PFSK-1 (cell line): Measurements from ENCODE around the gene ZCWPW1.

Source experiments
- FOXP2 ChIP-seq: optimal IDR thresholded peaks from 2 replicates; pipeline ENCODE3; 2011; ENCODE audit warnings: borderline replicate concordance, control low read depth, inconsistent platforms; ENCODE audit not compliant: insufficient read depth; ENCODE audit errors: extremely low read length, extremely low read depth
- POLR2AphosphoS5 ChIP-seq: IDR thresholded peaks from 2 replicates; pipeline ENCODE4 v1.6.1; 2012; ENCODE audit warnings: low read depth, mild to moderate bottlenecking, control low read depth, low read length, moderate library complexity
- REST ChIP-seq, 2 experiments: IDR thresholded peaks; 2 replicates each; pipeline versions ENCODE4 v1.6.1 to v1.8.0; 2011 to 2012; ENCODE audit warnings: low read depth in 2 of 2, low read length in 2 of 2, control low read depth in 1 of 2, inconsistent platforms in 1 of 2, mild to moderate bottlenecking in 1 of 2, moderate library complexity in 1 of 2; ENCODE audit not compliant: insufficient read depth in 1 of 2
- SIN3A ChIP-seq: IDR thresholded peaks from 2 replicates; pipeline ENCODE4 v1.6.1; 2012; ENCODE audit warnings: mild to moderate bottlenecking, low read length, moderate library complexity, borderline replicate concordance; ENCODE audit not compliant: insufficient read depth
- TAF1 ChIP-seq: IDR thresholded peaks from 2 replicates; pipeline ENCODE4 v1.6.1; 2012; ENCODE audit warnings: low read length, control low read depth, borderline replicate concordance; ENCODE audit not compliant: insufficient read depth

Gene ZCWPW1

DNA sequence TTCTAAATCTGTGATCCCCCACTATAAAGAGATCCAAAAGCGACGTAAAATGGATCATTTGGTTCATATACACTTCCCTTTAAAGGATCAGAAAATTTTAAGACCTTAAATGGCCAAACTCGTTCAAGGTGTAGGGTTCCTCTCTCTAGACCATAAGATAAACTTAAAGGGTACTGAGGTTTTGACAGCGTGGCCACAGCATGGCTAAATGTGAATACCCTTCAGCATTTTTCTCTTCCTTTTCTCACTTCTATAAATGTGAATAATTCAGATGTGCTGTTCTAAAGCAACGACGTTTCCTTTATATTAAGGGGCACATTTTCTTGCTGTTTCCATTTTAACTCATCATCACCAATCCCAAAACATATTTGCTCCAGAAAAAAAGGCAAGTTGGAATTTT lies 5.2 kb downstream of the ZCWPW1 start:
- TF ChIP-seq FOXP2 (no peak), SIN3A (no peak)

DNA sequence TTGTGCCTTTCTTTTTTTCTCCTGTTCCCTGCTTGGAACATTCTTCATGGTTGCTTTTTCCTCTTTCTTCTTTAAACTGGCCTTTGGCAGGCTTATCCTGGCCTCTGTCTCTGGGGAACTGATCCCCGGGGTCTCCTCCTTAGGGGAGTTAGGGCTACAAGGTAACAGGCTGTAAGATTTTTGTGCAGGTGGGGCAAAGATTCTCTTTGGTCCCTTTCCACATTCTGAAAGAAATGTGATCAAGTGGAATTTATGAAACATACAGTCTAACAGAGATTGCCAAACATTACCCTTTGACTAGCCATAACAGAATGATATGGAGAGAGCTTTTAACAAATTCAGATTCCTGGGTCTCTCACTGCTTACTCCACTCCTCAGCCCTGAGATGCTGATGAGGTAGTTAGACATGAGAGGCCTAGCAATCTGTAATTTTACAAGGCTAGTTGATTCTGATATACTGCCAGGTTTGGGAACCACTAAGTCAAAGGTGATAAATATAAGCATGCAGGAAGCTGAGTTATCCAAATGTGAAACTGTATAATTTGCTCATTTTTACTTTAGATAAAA lies 8.8 kb downstream of the ZCWPW1 start:
- TF ChIP-seq FOXP2: no peak
- no peak for TF ChIP-seq REST (IDR thresholded peaks at IDR 0.05; ENCODE audit: insufficient read depth in 1 of 2, low read depth in 2 of 2, low read length in 2 of 2)
- TF ChIP-seq POLR2AphosphoS5: no peak
- no peak for TF ChIP-seq TAF1
- no peak for TF ChIP-seq SIN3A

- TF ChIP-seq REST (IDR thresholded peaks at IDR 0.05; ENCODE audit: insufficient read depth in 1 of 2, low read depth in 2 of 2, low read length in 2 of 2) (no peak), FOXP2 (no peak), SIN3A (no peak), POLR2AphosphoS5 (no peak), TAF1 (no peak)
Observed at GRCh38 chr7:100418930-100419659, 9.4 kb downstream of the ZCWPW1 start.

DNA sequence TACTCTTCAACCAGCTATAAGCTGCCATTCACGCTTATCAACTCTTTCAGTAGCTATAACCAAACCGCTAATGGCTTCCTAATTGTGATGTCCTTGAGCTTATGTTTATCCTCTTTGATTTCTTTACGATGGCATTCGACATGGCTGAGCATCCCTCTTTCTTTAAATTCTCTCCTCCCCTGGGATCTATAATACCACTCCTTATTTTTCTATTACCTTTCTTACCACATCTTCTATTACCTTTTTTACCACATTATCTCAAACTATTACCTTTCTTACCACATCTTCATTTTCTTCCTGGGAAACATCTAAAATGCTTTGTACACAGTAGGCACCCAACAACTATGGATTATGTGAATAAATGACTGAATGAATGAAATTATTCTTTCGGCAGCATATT lies 13.1 kb downstream of the ZCWPW1 start:
- TF ChIP-seq REST (IDR thresholded peaks at IDR 0.05; ENCODE audit: insufficient read depth in 1 of 2, low read depth in 2 of 2, low read length in 2 of 2) (no peak), TAF1 (no peak), POLR2AphosphoS5 (no peak), SIN3A (no peak), FOXP2 (no peak)

- TF ChIP-seq SIN3A: no peak
- no peak for TF ChIP-seq REST (IDR thresholded peaks at IDR 0.05; ENCODE audit: insufficient read depth in 1 of 2, low read depth in 2 of 2, low read length in 2 of 2)
Observed at GRCh38 chr7:100413889-100414288, 14.6 kb downstream of the ZCWPW1 start.
